Heart right ventricle (tissue), 16 donors: ENCODE measurements around the gene RGS19. TPM values are rescaled to one million over a fixed set of nuclear protein-coding genes. Genes with fewer than 3 reads are reported as not detected.

Source experiments
- ATAC-seq, 8 donors: fragments of 200-7000 bp; cut with Tn5 transposase; one replicate each; pipeline ENCODE4 v1.9.1; 2020; ENCODE audit warnings: mild to moderate bottlenecking in 8 of 8, moderate library complexity in 8 of 8, moderate number of reproducible peaks in 1 of 8
- DNase-seq, 2 donors: peaks; one replicate each; pipeline ENCODE4 v3.0.0-alpha.2; 2020
- H3K27ac ChIP-seq, 10 donors: fragments of 200-600 bp; sonication (generic) in 2 of 10; one replicate each; pipeline versions ENCODE4 v1.5.0 to v1.8.0; 2020 to 2022; ENCODE audit warnings: mild to moderate bottlenecking in 3 of 10
- H3K27me3 ChIP-seq, 7 donors: fragments of 200-600 bp; one replicate each; pipeline ENCODE4 v1.8.0; 2021 to 2022; ENCODE audit warnings: mild to moderate bottlenecking in 2 of 7
- H3K36me3 ChIP-seq, 9 donors: fragments of 200-600 bp; sonication (generic) in 1 of 9; one replicate each; pipeline versions ENCODE4 v1.5.0 to v1.8.0; 2020 to 2022; ENCODE audit warnings: mild to moderate bottlenecking in 2 of 9
- H3K4me1 ChIP-seq, 9 donors: fragments of 200-600 bp; sonication (generic) in 1 of 9; one replicate each; pipeline versions ENCODE4 v1.5.0 to v1.8.0; 2020 to 2022; ENCODE audit warnings: mild to moderate bottlenecking in 4 of 9
- H3K4me3 ChIP-seq, 10 donors: fragments of 200-600 bp; sonication (generic) in 2 of 10; one replicate each; pipeline versions ENCODE4 v1.5.0 to v1.8.0; 2020 to 2022; ENCODE audit warnings: mild to moderate bottlenecking in 7 of 10, moderate library complexity in 2 of 10
- H3K9me3 ChIP-seq, 11 donors: fragments of 200-600 bp in 10 of 11; sonication (generic) in 2 of 11; one replicate each; pipeline versions ENCODE4 v1.5.0 to v1.8.0; 2013 to 2022; ENCODE audit warnings: mild to moderate bottlenecking in 2 of 11, control low read depth in 1 of 11, moderate library complexity in 1 of 11
- CTCF ChIP-seq, 9 donors: fragments of 200-600 bp; sonication (generic) in 2 of 9; IDR thresholded peaks; one replicate each; pipeline versions ENCODE4 v1.5.0 to v1.8.0; 2021 to 2022; ENCODE audit warnings: antibody characterized with exemption in 9 of 9, mild to moderate bottlenecking in 5 of 9, moderate library complexity in 1 of 9
- WGBS, 2 donors: extraction: QIAGEN DNeasy Blood & Tissue Kit; methylation state at CpG; one replicate each; pipeline ENCODE4 v1.1.7; 2013; ENCODE audit warnings: inconsistent platforms in 1 of 2; 5-methylcytosine and 5-hydroxymethylcytosine counted together
- intact Hi-C, 10 donors: fragments of 100-400 bp; cut with DNase I; formaldehyde crosslinking; loops; one replicate each; pipeline versions ENCODE4 v1.11.1 to v1.14.2; 2022
- polyA plus RNA-seq, 2 donors: library from polyadenylated mRNA; stranded (reverse); fragments of 200-250 nt; gene quantifications; one replicate each; pipeline ENCODE4 v1.2.3, GENCODE V29; 2013
- total RNA-seq, 10 donors: library from RNA; stranded (reverse); fragmentation: NEBNext Ultra II Directional in 3 of 10; extraction: Animal tissue kit (Norgen Biotek cat#: 25700) in 3 of 10; gene quantifications; one replicate each; pipeline versions ENCODE4 v1.2.1 to v1.2.4, GENCODE V29; 2021 to 2023
- donor health status: Arrhythmogenic right ventricular cardiomyopathy.
- donor health status: ischemic (EF 13 %, LVEDD 7.1; RV severe dilation, severe dysfunction).
- donor health status: healthy with polysubstance abuse.
- donor health status: DM: no; HTN: yes; CAD: no.
- donor health status: DM: no; HTN: no; CAD: no.
- donor health status: ischemic (EF 25% LVEDD 6.9; RV normal size, moderate dysfunction).
- donor health status: ischemic (EF 25% LVEDD 5.7; RV mildly dilated, moderate dysfunction).
- donor health status: healthy.
- donor health status: DM: yes; HTN: yes; CAD: no.
- donor health status: Ischemic cardiomyopathy.
- donor health status: ischemic (EF 35%, LVEDD 5.7; RV mildly dilated, moderate dysfunction).
- donor health status: nonischemic (EF 11% LVEDD 7.7; RV severe dilation, severe dysfunction).
- donor health status: DM: yes; HTN: yes; CAD: no.
- donor health status: PGD.
- donor health status: ischemic (EF 29% LVEDD 5.4; RV normal size, mild dysfunction).
- donor health status: nonischemic (EF 23%, LVEDD 6.1; RV moderate dilation, normal function).

Gene RGS19
- total and polyA plus RNA-seq, 12 donors = 1.8 to 13.1 (median 4.0) TPM

GRCh38 chr20:64096535-64096934 lies 17.2 kb upstream of the RGS19 start:
- ATAC-seq (no peak), DNase-seq (no peak)
- no peak for TF ChIP-seq CTCF (IDR thresholded peaks at IDR 0.05)
- Histone ChIP-seq H3K4me3 (no peak overlapping the region), H3K4me1 (peaks cover 0 to under 1% (median 0%) of the 10 kb centered on the region in 9 donors), H3K27ac (no peak overlapping the region), H3K36me3 (peaks cover 0 to 12% (median 0%) of the 10 kb centered on the region in 9 donors), H3K27me3 (peaks cover 10 to 32% (median 25%) of the 10 kb centered on the region in 7 donors), H3K9me3 (no peaks in the 10 kb centered on the region)
- intact Hi-C loops = no loop called here
- 80 to 86% methylated on average over 6 of the region's 6 CpGs for WGBS, 2 donors

- DNase-seq (no peak), ATAC-seq (no peak)
- Histone ChIP-seq H3K36me3 (peaks cover 0 to 12% (median 0%) of the 10 kb centered on the region in 9 donors), H3K4me3 (no peak overlapping the region), H3K27me3 (peaks cover 5 to 26% (median 19%) of the 10 kb centered on the region in 7 donors), H3K27ac (no peak overlapping the region), H3K9me3 (no peaks in the 10 kb centered on the region), H3K4me1 (no peaks in the 10 kb centered on the region)
- intact Hi-C loops = no loop called here
- 89% methylated on average over 11 of the region's 11 CpGs for WGBS, 2 donors
- no peak for TF ChIP-seq CTCF (IDR thresholded peaks at IDR 0.05)
These were observed 16.6 kb upstream of the RGS19 start for GRCh38 chr20:64095927-64096326.

- Histone ChIP-seq H3K27me3 (peaks cover under 1 to 21% (median 15%) of the 10 kb centered on the region in 7 donors), H3K9me3 (no peaks in the 10 kb centered on the region), H3K36me3 (peaks cover 0 to 12% (median 0%) of the 10 kb centered on the region in 9 donors), H3K4me1 (no peaks in the 10 kb centered on the region), H3K27ac (no peak overlapping the region), H3K4me3 (no peak overlapping the region)
- ATAC-seq (no peak), DNase-seq (no peak)
- no peak for TF ChIP-seq CTCF (IDR thresholded peaks at IDR 0.05)
- intact Hi-C loops = no loop called here
- 81 to 85% methylated on average over 4 of the region's 4 CpGs for WGBS, 2 donors
These were observed 16.1 kb upstream of the RGS19 start for GRCh38 chr20:64095455-64095854.

- 37 to 49% methylated on average over 9 of the region's 9 CpGs for WGBS, 2 donors
- no peaks in the 10 kb centered on the region for H3K4me1 ChIP-seq
- ATAC-seq (no peak), DNase-seq (no peak)
- no peaks in the 10 kb centered on the region for H3K9me3 ChIP-seq
- H3K4me3 ChIP-seq = no peak overlapping the region
- intact Hi-C loops = no loop called here
- H3K27me3 ChIP-seq = peaks cover 0 to 17% (median 7%) of the 10 kb centered on the region in 7 donors
- peaks cover 0 to under 1% (median 0%) of the 10 kb centered on the region in 9 donors for H3K36me3 ChIP-seq
- TF ChIP-seq CTCF (IDR thresholded peaks at IDR 0.05) = no peak
- no peak overlapping the region for H3K27ac ChIP-seq
These were observed 13.7 kb upstream of the RGS19 start for GRCh38 chr20:64093013-64093503.
